ENCODE data around the gene TIMM50. TPM values are rescaled to one million over a fixed set of nuclear protein-coding genes. Genes with fewer than 3 reads are reported as not detected.

Gene TIMM50
- total and polyA plus RNA-seq, 2 of the 13 experiments (the other 11 are each of a cell fraction or from before 2014, with no cell fraction given), result 91.1 to 92.5 TPM

- TF ChIP-seq ARID5B (CRISPR knock-in tag; IDR thresholded peaks at IDR 0.05), result peak; percentile 32; the same call in 1 of the 2 replicates
- no peak for TF ChIP-seq HNRNPH1 (optimal IDR thresholded peaks at IDR 0.05; ENCODE audit: low read depth, low read length)
- peak; percentile 16; the same call in 1 of the 2 replicates for TF ChIP-seq SKIL (CRISPR knock-in tag; IDR thresholded peaks at IDR 0.05; ENCODE audit: borderline replicate concordance)
- peak; percentile 55 for TF ChIP-seq ZNF746 (CRISPR knock-in tag; IDR thresholded peaks at IDR 0.05)
- TF ChIP-seq, protein P1, sequence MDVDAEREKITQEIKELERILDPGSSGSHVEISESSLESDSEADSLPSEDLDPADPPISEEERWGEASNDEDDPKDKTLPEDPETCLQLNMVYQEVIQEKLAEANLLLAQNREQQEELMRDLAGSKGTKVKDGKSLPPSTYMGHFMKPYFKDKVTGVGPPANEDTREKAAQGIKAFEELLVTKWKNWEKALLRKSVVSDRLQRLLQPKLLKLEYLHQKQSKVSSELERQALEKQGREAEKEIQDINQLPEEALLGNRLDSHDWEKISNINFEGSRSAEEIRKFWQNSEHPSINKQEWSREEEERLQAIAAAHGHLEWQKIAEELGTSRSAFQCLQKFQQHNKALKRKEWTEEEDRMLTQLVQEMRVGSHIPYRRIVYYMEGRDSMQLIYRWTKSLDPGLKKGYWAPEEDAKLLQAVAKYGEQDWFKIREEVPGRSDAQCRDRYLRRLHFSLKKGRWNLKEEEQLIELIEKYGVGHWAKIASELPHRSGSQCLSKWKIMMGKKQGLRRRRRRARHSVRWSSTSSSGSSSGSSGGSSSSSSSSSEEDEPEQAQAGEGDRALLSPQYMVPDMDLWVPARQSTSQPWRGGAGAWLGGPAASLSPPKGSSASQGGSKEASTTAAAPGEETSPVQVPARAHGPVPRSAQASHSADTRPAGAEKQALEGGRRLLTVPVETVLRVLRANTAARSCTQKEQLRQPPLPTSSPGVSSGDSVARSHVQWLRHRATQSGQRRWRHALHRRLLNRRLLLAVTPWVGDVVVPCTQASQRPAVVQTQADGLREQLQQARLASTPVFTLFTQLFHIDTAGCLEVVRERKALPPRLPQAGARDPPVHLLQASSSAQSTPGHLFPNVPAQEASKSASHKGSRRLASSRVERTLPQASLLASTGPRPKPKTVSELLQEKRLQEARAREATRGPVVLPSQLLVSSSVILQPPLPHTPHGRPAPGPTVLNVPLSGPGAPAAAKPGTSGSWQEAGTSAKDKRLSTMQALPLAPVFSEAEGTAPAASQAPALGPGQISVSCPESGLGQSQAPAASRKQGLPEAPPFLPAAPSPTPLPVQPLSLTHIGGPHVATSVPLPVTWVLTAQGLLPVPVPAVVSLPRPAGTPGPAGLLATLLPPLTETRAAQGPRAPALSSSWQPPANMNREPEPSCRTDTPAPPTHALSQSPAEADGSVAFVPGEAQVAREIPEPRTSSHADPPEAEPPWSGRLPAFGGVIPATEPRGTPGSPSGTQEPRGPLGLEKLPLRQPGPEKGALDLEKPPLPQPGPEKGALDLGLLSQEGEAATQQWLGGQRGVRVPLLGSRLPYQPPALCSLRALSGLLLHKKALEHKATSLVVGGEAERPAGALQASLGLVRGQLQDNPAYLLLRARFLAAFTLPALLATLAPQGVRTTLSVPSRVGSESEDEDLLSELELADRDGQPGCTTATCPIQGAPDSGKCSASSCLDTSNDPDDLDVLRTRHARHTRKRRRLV (CRISPR knock-in tag; IDR thresholded peaks at IDR 0.05), result no peak
- peak; percentile 93; the same call in 1 of the 2 replicates for TF ChIP-seq SMAD1 (CRISPR knock-in tag; IDR thresholded peaks at IDR 0.05; ENCODE audit: borderline replicate concordance, low read depth)
- TF ChIP-seq, protein P2, sequence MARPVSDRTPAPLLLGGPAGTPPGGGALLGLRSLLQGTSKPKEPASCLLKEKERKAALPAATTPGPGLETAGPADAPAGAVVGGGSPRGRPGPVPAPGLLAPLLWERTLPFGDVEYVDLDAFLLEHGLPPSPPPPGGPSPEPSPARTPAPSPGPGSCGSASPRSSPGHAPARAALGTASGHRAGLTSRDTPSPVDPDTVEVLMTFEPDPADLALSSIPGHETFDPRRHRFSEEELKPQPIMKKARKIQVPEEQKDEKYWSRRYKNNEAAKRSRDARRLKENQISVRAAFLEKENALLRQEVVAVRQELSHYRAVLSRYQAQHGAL (CRISPR knock-in tag; IDR thresholded peaks at IDR 0.05; ENCODE audit: not compliant biosample characterization), result no peak
- no peak for TF ChIP-seq SSRP1 (CRISPR knock-in tag; IDR thresholded peaks at IDR 0.05)
- TF ChIP-seq SP140L (CRISPR knock-in tag; IDR thresholded peaks at IDR 0.05; ENCODE audit: borderline replicate concordance), result no peak
- TF ChIP-seq IRX3 (CRISPR knock-in tag; IDR thresholded peaks at IDR 0.05; ENCODE audit: borderline replicate concordance, low read depth), result 0 out of 2 replicates have a peak, but pooled peaks have one; percentile 30
- TF ChIP-seq ZNF710 (CRISPR knock-in tag; IDR thresholded peaks at IDR 0.05; ENCODE audit: borderline replicate concordance), result no peak
- no peak for TF ChIP-seq ZBTB42 (CRISPR knock-in tag; IDR thresholded peaks at IDR 0.05)
- TF ChIP-seq ZNF251 (CRISPR knock-in tag; IDR thresholded peaks at IDR 0.05), result no peak
These were observed at the start of gene TIMM50 (continued) for GRCh38 chr19:39480337-39481228.

Measured in HepG2 (cell line).